SKM-1 (cell line): ENCODE results near the gene DBNDD1.

ENCODE experiments used
- DNase-seq: peaks from one replicate; lab custom pipeline; 2025; ENCODE audit not compliant: unreplicated experiment; lab: John Stamatoyannopoulos, UW

The DBNDD1 gene

DNA sequence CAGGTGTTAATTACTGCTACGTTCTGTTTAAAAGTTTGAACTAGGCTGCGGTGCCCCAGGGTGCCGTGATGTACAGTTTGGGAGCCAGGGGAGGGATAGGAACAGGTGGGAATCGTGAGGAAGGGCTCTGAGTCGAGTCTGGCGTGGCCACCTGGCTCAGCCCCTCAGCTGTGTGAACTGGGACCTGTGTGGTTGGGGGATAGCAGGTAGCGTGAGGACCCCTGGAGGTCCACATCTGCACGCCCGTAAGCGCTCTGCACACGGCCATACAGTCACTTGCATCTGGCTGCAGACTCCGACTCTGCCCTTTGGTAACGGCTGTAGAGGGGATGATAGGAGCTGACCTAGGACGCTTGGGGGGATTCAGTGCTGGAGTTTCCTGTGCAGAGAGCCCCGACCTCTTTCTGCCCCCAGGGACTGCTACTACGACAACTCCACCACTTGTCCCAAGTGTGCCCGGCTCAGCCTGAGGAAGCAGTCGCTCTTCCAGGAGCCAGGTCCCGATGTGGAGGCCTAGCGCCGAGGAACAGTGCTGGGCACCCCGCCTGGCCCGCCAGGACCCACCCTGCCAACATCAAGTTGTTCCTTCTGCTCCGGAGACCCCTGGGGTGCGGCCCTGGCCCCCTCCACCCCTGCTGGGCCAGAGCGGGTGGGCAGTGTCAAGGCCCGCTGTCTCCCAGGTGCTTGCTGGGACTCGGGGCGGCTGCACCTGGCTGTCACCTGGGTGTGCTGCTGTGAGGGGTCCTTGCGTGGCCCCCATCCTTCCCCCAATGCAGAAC is 53.6 kb downstream of the DBNDD1 start:
- no peak for DNase-seq

DNA sequence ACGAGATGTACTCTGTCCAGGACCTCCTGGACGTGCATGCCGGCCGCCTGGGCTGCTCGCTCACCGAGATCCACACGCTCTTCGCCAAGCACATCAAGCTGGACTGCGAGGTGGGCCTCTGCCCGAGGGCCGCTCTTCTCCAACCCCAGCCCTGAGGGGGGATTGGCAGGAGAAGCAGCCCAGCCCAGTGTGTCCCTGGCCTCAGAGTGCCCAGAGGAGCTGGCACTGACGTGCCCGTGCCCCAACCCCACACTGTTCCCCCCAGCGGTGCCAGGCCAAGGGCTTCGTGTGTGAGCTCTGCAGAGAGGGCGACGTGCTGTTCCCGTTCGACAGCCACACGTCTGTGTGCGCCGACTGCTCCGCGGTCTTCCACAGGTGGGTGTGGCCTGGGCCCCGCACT is 55.1 kb downstream of the DBNDD1 start:
- no peak for DNase-seq

- no peak for DNase-seq
These were observed 56.3 kb downstream of the DBNDD1 start for GRCh38 chr16:89962754-89963498.

DNA sequence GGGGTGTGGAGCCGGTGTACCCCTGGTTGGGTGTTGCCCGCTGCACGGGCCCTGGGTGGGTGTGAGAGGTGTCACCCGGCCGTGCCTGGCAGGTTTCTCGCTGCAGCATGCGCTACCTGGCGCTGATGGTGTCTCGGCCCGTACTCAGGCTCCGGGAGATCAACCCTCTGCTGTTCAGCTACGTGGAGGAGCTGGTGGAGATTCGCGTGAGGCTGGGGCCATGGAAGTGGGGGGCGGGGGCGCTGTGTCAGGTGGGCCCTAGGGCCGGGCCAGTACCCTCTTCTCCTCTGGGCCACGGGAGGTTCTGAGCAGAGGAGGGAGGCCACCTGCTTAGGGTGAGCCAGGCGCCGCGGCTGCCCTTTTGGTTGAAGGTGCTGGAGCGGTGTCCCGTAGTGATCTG is 57.3 kb downstream of the DBNDD1 start:
- no peak for DNase-seq

- no peak for DNase-seq
These were observed 58.3 kb downstream of the DBNDD1 start for GRCh38 chr16:89960966-89961365.

DNA sequence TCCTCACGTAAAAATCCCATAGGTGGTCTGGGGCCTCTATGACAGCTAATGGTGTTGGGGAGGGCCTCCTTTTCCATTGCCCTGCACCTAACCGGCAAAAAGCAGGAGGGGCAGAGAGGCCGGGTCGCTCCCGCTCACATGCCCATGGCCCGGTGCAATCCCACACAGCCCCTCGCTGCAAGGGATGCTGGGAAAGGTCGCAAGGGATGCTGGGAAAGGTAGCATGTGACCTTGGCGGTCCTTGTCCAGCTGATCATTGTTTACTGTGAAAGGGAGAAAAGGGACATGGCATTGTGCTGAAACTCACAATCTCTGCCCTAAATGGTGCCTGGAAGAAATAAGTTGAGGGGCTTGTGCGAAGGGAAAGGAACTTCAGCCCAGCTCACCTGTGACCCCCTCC is 60.7 kb downstream of the DBNDD1 start:
- no peak for DNase-seq

- DNase-seq: no peak
These were observed 61.2 kb downstream of the DBNDD1 start for GRCh38 chr16:89958068-89958467.

GRCh38 chr16:89957216-89957785 is 62.0 kb downstream of the DBNDD1 start:
- DNase-seq: no peak

DNA sequence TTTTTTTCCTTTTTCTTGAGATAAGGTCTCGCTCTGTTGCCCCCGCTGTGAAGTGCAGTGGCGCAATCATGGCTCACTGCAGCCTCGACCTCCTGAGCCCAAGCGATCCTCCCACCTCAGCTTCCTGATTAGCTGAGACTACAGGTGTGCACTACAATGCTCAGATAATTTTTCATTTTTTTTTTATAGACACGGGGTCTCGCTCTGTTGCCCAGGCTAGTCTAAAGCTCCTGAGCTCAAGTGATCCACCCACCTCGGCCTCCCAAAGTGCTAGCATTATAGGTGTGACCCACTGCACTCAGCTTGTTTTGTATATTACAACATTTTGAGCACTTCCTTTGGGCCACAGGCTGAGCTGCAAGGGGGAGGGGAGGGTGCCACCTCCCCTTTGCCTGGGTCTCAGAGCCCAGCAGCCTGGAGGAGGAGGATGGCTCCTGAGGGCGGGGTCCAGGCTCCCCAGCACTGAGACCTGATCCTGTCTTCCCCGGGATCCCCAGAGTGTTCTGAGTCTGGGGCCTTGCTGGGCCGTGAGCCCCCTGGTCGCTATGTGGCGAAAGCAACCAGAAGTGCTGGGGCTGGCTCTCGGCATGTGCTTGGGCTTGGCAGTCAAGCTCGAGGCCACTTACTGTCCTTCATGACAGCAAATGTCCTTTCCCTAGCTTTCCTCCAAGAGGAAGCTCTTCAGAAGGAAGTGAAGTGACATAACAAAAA is 62.6 kb downstream of the DBNDD1 start:
- DNase-seq: peak; percentile 56

DNA sequence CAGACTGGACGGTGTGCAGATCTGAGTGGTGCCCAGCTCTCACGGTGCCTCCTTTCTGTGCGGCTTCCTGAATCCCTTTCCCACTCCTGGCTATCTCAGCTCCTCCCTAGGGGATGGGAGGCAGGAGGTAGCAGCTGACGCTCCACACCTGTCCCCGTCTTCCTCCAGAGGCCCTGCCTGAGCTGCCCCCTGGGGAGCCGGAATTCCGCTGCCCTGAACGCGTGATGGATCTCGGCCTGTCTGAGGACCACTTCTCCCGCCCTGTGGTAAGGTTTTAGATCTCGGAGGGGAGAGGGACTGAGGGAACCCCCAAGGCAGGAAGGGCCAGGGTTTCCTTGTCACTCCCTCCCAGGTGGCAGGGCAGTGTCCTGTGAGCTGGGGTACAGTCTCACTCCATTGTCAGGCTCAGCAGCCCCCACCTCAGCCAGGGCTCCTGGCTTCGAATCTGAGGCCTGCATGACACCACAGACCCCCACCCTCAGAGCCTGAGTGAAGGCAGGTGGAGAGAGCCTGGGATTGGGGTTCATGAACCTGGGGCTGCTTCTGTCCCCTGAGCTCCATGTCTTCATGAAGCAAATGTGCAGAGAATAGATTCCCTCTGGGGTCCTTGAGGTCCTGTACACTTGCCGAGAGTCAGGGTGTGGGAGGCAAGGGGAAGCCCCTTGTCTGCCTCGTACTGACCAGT is 64.1 kb downstream of the DBNDD1 start:
- DNase-seq: no peak
